CD4-positive, alpha-beta T cell treated with Interleukin-2 at 100 ng/mL for 4 hours (primary cell): ENCODE data around the gene TRPM5.
A peak's percentile ranks its signal among the peaks of the same experiment; 100 is the strongest.

Source experiments
- DNase-seq: peaks from one replicate; pipeline ENCODE4 v3.0.0-alpha.2; 2020; ENCODE audit warnings: low spot score

TRPM5 gene

GRCh38 chr11:2436013-2436520 is 8.2 kb downstream of the TRPM5 start:
- no peak for DNase-seq

- no peak for DNase-seq
Observed at GRCh38 chr11:2435288-2436012, 8.9 kb downstream of the TRPM5 start.

DNA sequence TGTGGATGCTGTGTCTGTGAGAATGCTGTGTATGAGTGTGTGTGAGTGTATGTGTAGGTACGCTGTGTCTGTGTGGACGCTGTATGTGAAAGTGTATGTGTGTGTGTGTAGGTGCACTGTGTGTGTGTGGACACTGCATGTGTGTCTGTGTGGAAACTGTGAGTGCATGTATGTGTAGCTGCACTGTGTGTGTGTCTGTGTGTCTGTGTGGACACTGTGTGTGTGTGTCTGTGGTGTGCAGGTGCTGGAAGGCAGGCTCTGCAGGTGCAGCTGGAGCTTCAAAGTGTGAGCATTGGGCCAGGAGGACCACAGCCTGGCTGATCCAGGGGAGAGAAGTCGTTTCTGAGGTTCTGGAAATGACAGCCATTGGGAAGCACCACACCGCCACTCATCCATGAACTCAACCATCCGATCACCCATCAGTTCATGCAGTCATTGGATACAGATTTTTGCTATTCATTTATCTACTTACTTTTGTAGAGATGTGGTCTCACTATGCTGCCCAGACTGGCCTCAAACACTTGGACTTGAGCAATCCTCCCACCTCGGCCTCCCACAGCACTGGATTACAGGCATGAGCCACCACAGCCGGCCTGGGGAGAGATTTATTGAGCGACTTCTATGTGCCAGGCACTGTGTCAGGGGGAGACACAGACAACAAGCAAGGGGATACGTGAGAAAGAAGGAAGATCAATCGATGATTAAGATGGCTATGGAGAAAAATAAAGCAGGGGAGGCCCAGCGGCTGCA is 9.6 kb downstream of the TRPM5 start:
- no peak for DNase-seq

DNA sequence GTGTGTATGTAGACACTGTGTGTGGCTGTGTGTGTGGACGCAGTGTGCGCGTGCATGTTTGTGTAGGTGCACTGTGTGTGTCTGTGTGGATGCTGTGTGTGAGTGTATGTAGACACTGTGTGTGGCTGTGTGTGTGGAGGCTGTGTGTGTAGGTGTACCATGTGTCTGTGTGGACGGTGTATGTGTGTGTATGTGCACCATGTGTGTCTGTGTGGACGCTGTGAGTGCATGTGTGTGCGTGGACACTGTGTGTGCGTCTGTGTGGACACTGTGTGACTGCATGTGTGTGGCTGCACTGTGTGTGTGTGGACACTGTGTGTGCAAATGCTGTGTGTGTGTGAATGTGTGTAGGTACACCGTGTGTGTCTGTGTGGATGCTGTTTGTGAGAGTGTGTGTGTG is 10.3 kb downstream of the TRPM5 start:
- no peak for DNase-seq

DNA sequence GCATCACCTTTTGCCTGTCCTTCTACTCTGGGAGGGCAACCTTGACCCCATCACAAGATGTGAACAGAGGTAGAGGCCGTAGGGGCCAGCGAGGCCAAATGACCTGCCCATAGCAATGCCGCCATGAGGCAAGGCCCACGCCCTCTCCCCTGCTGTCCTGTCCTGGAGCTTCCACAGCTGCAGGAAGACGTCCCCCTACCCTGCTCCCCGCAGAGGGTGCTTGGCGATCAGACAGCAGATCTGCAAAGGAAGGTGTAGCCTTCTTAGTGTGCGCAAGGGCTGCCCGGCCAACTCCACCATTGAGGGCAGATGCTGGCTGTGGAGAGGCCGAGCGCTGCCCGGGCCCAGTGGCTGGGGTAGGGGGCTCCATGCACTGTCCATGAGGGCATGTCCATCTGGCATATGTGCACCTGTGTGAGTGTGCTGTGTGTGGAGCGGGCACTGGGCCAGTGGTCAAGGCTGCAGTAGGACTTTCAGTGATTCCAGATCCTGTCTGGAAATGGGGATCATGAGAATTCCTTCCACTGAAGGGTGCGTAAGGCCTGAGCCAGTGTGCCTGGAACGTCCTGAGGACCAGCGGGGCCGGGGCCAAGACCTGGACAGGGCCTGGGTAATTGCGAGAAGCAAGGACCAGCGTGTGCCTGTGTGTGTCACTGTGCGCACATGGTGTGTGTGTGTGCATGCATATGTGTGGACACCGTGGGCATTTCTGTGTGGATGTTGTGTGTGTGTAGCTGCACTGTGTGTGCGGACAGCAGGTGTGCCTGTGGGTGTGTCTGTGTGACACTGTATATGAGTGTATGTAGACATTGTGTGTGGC is 11.0 kb downstream of the TRPM5 start:
- DNase-seq: no peak

- no peak for DNase-seq
Observed at GRCh38 chr11:2432628-2433071, 11.7 kb downstream of the TRPM5 start.

- DNase-seq: no peak
Observed at GRCh38 chr11:2432171-2432621, 12.1 kb downstream of the TRPM5 start.

DNA sequence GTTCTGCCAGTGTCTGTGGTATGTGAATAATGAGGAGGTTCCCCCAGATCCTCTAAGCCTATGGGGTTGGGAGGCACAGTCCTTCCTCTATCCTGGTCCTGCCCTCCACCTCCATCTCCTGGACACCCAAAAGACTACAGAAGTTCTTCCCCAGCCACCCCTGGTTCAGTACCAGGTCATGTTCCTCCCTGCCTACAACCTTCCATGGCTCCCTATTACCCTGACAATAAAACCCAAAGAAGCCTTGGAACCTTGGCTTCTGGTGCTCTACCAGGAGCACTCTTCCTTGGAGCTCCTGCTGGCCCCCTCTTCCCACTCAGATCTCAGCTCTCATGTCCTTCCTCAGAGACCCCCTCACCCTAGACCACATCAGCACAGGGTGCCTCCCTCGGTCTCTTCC is 12.9 kb downstream of the TRPM5 start:
- DNase-seq: no peak

DNA sequence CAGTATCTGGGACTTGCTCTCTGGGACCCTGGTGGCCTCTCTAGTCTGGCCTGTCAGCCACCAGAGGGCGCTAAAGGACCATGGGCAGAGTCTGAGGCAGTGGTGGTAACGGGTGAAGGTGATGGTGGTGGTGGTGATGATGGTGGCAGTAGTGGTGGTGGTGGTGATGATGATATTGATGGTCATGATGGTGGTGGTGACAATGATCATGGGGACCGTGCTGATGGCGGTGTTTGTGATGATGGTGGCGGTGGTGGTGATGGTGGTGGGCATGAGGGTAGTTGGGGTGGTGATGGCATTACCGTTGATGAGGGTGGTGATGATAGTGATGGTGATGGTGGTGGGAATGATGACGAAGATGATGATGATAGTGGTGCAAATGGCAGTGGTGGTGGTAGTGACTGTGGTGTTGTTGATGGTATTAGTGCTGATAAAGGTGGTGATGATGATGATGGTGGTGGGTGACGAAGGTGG is 16.0 kb downstream of the TRPM5 start:
- DNase-seq: peak; percentile 87

- DNase-seq: no peak
Observed at GRCh38 chr11:2427721-2428321, 16.5 kb downstream of the TRPM5 start.

GRCh38 chr11:2426826-2427521 is 17.3 kb downstream of the TRPM5 start:
- DNase-seq: no peak

DNA sequence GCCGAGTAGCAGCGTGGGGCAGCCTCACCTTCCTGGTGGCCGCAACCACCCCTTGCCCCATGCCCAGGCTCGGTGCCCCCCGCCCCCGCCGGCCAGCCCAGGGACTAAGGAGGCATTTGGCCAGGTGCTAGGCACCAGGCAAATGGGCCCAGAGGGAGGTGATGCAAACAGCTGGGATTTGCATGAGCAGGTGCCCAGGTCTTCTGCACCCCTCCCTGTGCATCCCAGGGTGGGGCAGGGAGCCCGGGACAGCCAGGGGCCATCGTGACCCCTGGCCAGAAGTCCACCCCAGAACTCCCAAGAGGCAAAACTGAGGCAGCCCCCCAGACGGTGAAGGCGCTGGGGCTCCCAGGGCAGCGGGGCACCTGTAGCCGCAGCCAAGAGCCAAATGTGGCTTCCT is 18.1 kb downstream of the TRPM5 start:
- DNase-seq: no peak

GRCh38 chr11:2425506-2425905 is 18.8 kb downstream of the TRPM5 start:
- no peak for DNase-seq

- no peak for DNase-seq
Observed at GRCh38 chr11:2424811-2425495, 19.4 kb downstream of the TRPM5 start.

GRCh38 chr11:2423157-2424025 is 20.9 kb downstream of the TRPM5 start:
- no peak for DNase-seq

- no peak for DNase-seq
Observed at GRCh38 chr11:2422461-2423156, 21.7 kb downstream of the TRPM5 start.

DNA sequence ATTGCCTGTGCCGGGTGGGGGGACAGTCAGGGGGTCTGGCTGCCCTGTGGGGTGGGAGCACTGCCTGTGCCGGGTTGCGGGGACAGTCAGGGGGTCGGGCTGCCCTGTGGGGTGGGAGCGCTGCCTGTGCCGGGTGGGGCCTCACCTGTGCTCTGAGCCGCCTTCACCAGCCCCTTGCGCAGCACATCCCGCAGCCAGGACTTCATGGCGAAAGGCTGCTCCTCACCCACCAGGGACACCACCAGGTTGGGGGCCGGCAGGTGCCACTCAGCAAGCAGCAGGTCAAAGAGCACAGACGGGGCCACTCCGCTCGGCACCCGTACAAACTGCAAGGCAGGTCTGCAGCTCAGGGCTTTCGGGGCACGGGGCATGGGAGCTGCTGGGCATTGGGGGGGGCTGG is 22.3 kb downstream of the TRPM5 start:
- DNase-seq: no peak

DNA sequence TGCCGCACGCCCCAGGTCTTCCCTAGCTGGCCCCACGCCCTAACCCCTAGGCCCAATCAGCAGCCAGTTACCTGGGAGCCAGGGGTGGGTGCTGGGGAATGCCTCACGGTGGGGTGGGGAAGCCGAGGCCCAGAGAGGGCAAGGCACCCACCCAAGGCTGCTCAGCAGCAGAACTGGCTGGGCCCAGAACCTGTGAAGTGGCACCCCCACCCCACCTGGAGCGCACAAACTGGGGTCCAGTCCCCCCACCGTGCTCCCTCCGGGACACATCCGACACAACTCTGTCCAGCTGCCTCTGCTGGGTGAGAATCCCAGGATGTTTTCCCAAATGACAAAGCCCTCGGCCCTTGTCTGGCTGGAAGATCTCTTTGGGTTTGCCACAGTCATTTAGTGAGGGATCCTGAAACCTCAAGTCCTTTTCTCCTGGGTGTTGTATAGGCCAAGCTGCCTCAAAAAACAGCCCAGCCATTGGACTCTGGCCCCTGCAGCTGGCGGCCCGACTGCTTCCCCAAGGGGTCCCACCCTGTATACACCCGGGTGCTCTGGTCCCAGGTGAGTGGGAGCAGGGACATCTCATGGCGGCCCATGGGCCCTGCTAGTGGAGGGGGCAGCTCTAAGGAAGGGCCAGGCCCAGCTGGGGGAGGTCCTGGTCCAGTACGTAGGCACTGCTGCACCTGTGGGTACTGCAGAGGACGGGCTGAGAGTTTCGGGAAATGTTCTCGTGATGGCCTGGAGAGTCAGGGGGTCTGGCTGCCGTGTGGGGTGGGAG is 22.9 kb downstream of the TRPM5 start:
- no peak for DNase-seq
